Body of pancreas (tissue), 4 donors: ENCODE data around the gene SYNGR2. TPM values are rescaled to one million over a fixed set of nuclear protein-coding genes. Genes with fewer than 3 reads are reported as not detected.

ENCODE experiments used
- ATAC-seq: fragments of 150-250 bp; one replicate; pipeline ENCODE4 v1.9.1; 2016
- DNase-seq, 4 donors: peaks; one replicate each; pipeline ENCODE4 v3.0.0-alpha.2; 2019
- H3K27ac ChIP-seq, 4 donors: fragments of 200-600 bp; sonication (generic); 1 replicate in 3 of 4; 2 replicates in 1 of 4; pipeline versions ENCODE4 v1.5.1 to v1.6.1; 2016 to 2019; ENCODE audit warnings: mild to moderate bottlenecking in 1 of 4, mixed read lengths in 1 of 4, moderate library complexity in 1 of 4
- H3K27me3 ChIP-seq, 2 donors: fragments of 200-600 bp; sonication (generic); one replicate each; pipeline ENCODE4 v1.6.0; 2016; ENCODE audit warnings: mild to moderate bottlenecking in 1 of 2
- H3K36me3 ChIP-seq, 2 donors: fragments of 200-600 bp; sonication (generic); replicated peaks in 1 of 2; 2 replicates each; pipeline ENCODE4 v1.5.1; 2016; ENCODE audit warnings: low read depth in 2 of 2; ENCODE audit not compliant: insufficient read depth in 1 of 2
- H3K4me1 ChIP-seq: fragments of 200-600 bp; sonication (generic); one replicate; pipeline ENCODE4 v1.6.0; 2016
- H3K4me3 ChIP-seq, 2 donors: fragments of 200-600 bp; sonication (generic); 1 replicate in 1 of 2; 2 replicates in 1 of 2; pipeline ENCODE4 v1.5.1; 2016 to 2019
- H3K9me3 ChIP-seq, 3 donors: fragments of 200-600 bp; sonication (generic); 1 replicate in 2 of 3; 2 replicates in 1 of 3; pipeline ENCODE4 v1.5.1; 2016
- POLR2A ChIP-seq, 3 donors: fragments of 450-650 bp; IDR thresholded peaks; one replicate each; pipeline ENCODE4 v1.6.1; 2016; ENCODE audit warnings: antibody characterized with exemption in 3 of 3, mild to moderate bottlenecking in 2 of 3
- WGBS, 2 donors: methylation state at CpG; one replicate each; pipeline ENCODE4 v1.1.5; 2017; 5-methylcytosine and 5-hydroxymethylcytosine counted together
- intact Hi-C: fragments of 100-400 bp; cut with DNase I; formaldehyde crosslinking; loops from one replicate; pipeline ENCODE4 v1.15.1; 2023
- total RNA-seq, 2 donors: library from RNA; depleted of rRNA; stranded (reverse); fragments of >200 nt; gene quantifications; one replicate each; pipeline ENCODE4 v1.1.0, GENCODE V29; 2016
- TF ChIP-seq, protein P1 (sequence below), 7 experiments: fragments of 450-650 bp in 4 of 7; fragments of 200-600 bp in 3 of 7; sonication (generic) in 3 of 7; IDR thresholded peaks; one replicate each; pipeline ENCODE4 v1.5.1; 2016 to 2019; ENCODE audit warnings: antibody characterized with exemption in 7 of 7

The SYNGR2 gene
- total RNA-seq, 2 donors from 2014 or later = 68.6 to 86.4 TPM

- WGBS, 2 donors = 74 to 75% methylated on average over 5 of the region's 5 CpGs
- intact Hi-C loops = no loop called here
- peaks cover 0 to 6% of the 10 kb centered on the region in 2 donors for H3K36me3 ChIP-seq
- no peak overlapping the region for H3K4me3 ChIP-seq
- peak overlapping the region; percentile 45 to 92 (median 88) for H3K27ac ChIP-seq
- DNase-seq (no peak), ATAC-seq (no peak)
- H3K27me3 ChIP-seq = no peaks in the 10 kb centered on the region
- no peak for TF ChIP-seq POLR2A (IDR thresholded peaks at IDR 0.05)
- TF ChIP-seq, protein P1, sequence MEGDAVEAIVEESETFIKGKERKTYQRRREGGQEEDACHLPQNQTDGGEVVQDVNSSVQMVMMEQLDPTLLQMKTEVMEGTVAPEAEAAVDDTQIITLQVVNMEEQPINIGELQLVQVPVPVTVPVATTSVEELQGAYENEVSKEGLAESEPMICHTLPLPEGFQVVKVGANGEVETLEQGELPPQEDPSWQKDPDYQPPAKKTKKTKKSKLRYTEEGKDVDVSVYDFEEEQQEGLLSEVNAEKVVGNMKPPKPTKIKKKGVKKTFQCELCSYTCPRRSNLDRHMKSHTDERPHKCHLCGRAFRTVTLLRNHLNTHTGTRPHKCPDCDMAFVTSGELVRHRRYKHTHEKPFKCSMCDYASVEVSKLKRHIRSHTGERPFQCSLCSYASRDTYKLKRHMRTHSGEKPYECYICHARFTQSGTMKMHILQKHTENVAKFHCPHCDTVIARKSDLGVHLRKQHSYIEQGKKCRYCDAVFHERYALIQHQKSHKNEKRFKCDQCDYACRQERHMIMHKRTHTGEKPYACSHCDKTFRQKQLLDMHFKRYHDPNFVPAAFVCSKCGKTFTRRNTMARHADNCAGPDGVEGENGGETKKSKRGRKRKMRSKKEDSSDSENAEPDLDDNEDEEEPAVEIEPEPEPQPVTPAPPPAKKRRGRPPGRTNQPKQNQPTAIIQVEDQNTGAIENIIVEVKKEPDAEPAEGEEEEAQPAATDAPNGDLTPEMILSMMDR (IDR thresholded peaks at IDR 0.05) = no peak
- peaks cover 48% of the 10 kb centered on the region for H3K4me1 ChIP-seq
- no peaks in the 10 kb centered on the region for H3K9me3 ChIP-seq
Observed at GRCh38 chr17:78196716-78197115, 28.3 kb downstream of the SYNGR2 start.

DNA sequence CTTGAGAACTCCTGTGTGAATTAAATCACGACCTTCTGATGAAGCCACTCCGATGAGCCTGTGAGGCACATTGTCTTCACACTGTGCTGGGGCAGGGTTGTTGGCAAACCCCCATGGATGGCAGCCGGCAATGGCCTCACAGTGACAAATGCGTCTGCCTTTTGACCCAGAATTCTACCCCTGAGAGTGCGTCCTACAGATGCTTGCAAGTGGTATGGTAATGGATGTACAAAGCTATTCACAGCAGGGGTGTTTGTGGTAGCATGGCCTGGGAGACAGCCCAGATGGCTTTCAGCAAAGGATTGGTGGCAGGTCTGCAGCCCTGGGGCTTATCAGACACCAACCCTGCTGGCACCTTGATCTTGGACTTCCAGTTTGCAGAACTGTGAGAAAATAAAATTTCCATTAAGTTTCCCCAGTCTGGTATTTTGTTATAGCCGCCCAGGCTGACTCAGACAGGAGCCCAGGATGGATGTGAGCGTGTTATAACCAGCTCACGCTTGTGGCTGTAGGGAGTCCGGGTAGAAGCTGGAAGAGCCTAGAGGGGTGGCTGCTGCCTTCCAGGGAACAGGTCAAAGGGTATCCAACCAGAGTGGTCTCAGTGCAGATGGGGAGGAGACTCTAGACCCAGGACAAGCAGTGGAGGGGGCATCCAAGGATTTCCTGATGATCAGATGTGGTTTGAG, 28.9 kb downstream of the SYNGR2 start:
- H3K4me3 ChIP-seq = no peak overlapping the region
- ATAC-seq = no peak
- intact Hi-C loops = no loop called here
- DNase-seq = peak in 3 of 4 donors; percentile 56 to 76 (median 69)
- TF ChIP-seq POLR2A (IDR thresholded peaks at IDR 0.05) = no peak
- TF ChIP-seq, protein P1 (IDR thresholded peaks at IDR 0.05) = no peak
- no peaks in the 10 kb centered on the region for H3K27me3 ChIP-seq
- H3K4me1 ChIP-seq = peaks cover 48% of the 10 kb centered on the region
- H3K36me3 ChIP-seq = peaks cover 0 to 4% of the 10 kb centered on the region in 2 donors
- H3K27ac ChIP-seq = peak overlapping the region; percentile 45 to 92 (median 88)
- WGBS, 2 donors = 34 to 52% methylated on average over 9 of the region's 9 CpGs
- no peaks in the 10 kb centered on the region for H3K9me3 ChIP-seq

DNA sequence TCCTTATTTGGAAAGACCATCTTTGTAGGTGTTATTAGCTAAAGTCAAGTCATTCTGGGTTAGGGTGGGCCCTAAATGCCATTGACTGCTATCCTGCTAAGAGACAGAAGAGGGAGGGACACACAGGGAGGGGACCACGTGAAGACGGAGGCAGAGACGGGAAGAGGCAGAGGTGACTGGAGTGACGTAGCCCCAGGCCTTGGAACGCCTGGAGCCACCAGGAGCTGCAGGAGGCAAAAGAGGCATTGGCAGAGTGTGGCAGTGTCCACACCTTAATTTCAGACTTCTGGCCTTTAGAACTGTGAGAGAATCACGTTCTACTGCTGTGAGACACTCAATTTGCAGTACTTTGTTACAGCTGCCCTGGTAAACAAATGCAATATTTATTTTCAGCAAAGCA, 32.1 kb downstream of the SYNGR2 start:
- DNase-seq = no peak
- H3K4me3 ChIP-seq = no peak overlapping the region
- H3K27ac ChIP-seq = no peak overlapping the region
- H3K36me3 ChIP-seq = peaks cover 0 to 10% of the 10 kb centered on the region in 2 donors
- 92 to 94% methylated on average over 6 of the region's 6 CpGs for WGBS, 2 donors
- intact Hi-C loops = no loop called here
- H3K9me3 ChIP-seq = no peaks in the 10 kb centered on the region
- TF ChIP-seq, protein P1 (IDR thresholded peaks at IDR 0.05) = no peak
- no peak for TF ChIP-seq POLR2A (IDR thresholded peaks at IDR 0.05)
- no peak for ATAC-seq
- peaks cover 48% of the 10 kb centered on the region for H3K4me1 ChIP-seq
- no peaks in the 10 kb centered on the region for H3K27me3 ChIP-seq

DNA sequence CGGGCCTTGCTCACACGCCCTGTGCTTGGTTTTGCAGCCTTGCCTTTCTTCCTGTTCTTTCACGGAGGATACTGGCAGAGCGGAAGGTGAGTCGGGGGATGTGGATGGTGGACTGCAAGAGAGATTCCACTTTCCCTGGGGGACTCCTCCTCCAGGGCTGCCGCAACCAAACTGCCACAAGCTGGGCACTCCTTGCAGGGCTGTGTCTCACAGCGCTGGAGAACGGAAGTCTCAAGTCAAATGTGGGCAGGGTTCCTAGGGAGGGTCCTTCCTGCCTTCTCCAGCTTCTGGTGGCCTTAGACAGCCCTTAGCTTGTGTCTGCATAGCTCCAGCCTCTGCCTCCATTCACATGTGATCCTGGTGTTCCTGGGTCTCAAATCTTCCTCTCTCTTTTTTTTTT, 34.3 kb downstream of the SYNGR2 start:
- no peak overlapping the region for H3K4me3 ChIP-seq
- peaks cover 0 to 10% of the 10 kb centered on the region in 2 donors for H3K36me3 ChIP-seq
- intact Hi-C loops = no loop called here
- peaks cover 30% of the 10 kb centered on the region for H3K4me1 ChIP-seq
- no peaks in the 10 kb centered on the region for H3K27me3 ChIP-seq
- DNase-seq (no peak), ATAC-seq (no peak)
- WGBS, 2 donors = 85 to 99% methylated on average over 8 of the region's 8 CpGs
- no peaks in the 10 kb centered on the region for H3K9me3 ChIP-seq
- no peak for TF ChIP-seq POLR2A (IDR thresholded peaks at IDR 0.05)
- TF ChIP-seq, protein P1 (IDR thresholded peaks at IDR 0.05) = no peak
- no peak overlapping the region for H3K27ac ChIP-seq
